Endodermal cell (in vitro differentiated cells): ENCODE measurements around the gene CLINT1. TPM values are rescaled to one million over a fixed set of nuclear protein-coding genes. Genes with fewer than 3 reads are reported as not detected.

Experiments used
- DNase-seq: peaks from one replicate; pipeline ENCODE4 v3.0.0-alpha.2; 2017
- H3K27ac ChIP-seq: 2 replicates; pipeline ENCODE4 v1.5.1; 2013; ENCODE audit warnings: mild to moderate bottlenecking, low read depth, low read length, moderate library complexity
- H3K27me3 ChIP-seq: 2 replicates; pipeline ENCODE4 v1.6.1; 2013; ENCODE audit warnings: mild to moderate bottlenecking, low read length, moderate library complexity; ENCODE audit not compliant: insufficient read depth, control insufficient read depth, poor library complexity, severe bottlenecking
- H3K36me3 ChIP-seq: 2 replicates; pipeline ENCODE4 v1.7.0; 2013; ENCODE audit warnings: mild to moderate bottlenecking, low read length, moderate library complexity; ENCODE audit not compliant: control insufficient read depth, insufficient read depth
- H3K4me1 ChIP-seq: one replicate; pipeline ENCODE4 v1.7.0; 2013; ENCODE audit warnings: low read length; ENCODE audit not compliant: control insufficient read depth, insufficient read depth
- H3K4me3 ChIP-seq: 2 replicates; pipeline ENCODE4 v1.5.1; 2013; ENCODE audit warnings: mild to moderate bottlenecking, low read length, moderate library complexity
- H3K9ac ChIP-seq: 2 replicates; pipeline ENCODE4 v1.6.1; 2013; ENCODE audit warnings: mild to moderate bottlenecking, low read length, moderate library complexity; ENCODE audit not compliant: poor library complexity, severe bottlenecking; ENCODE audit errors: extremely low read depth
- H3K9me3 ChIP-seq: 2 replicates; pipeline ENCODE4 v1.6.1; 2013; ENCODE audit warnings: mild to moderate bottlenecking, low read length, moderate library complexity; ENCODE audit not compliant: control insufficient read depth
- H3K27ac Mint-ChIP-seq: 2 replicates; pipeline ENCODE4 v1.8.0; 2020; ENCODE audit warnings: mixed read lengths
- H3K27me3 Mint-ChIP-seq: 2 replicates; pipeline ENCODE4 v1.8.0; 2021; ENCODE audit warnings: mild to moderate bottlenecking, mixed read lengths; ENCODE audit not compliant: insufficient read depth
- H3K36me3 Mint-ChIP-seq: 2 replicates; pipeline ENCODE4 v1.8.0; 2020; ENCODE audit warnings: low read depth, mixed read lengths
- H3K4me1 Mint-ChIP-seq: 2 replicates; pipeline ENCODE4 v1.8.0; 2020; ENCODE audit warnings: mixed read lengths
- H3K4me3 Mint-ChIP-seq: 2 replicates; pipeline ENCODE4 v1.8.0; 2020; ENCODE audit warnings: mild to moderate bottlenecking, moderate library complexity, mixed read lengths
- H3K9me3 Mint-ChIP-seq: 2 replicates; pipeline ENCODE4 v1.8.0; 2020; ENCODE audit warnings: mild to moderate bottlenecking, mixed read lengths
- CTCF ChIP-seq: fragments of 200-600 bp; sonication (generic); conservative IDR thresholded peaks from 2 replicates; pipeline ENCODE4 v1.5.0; 2021; ENCODE audit warnings: antibody characterized with exemption, mild to moderate bottlenecking
- WGBS, 2 experiments: methylation state at CpG; one replicate each; pipeline versions ENCODE4 v1.1.5 to v1.1.7; 2013; ENCODE audit warnings: missing lambda C conversion rate in 2 of 2, mixed read lengths in 1 of 2; ENCODE audit not compliant: insufficient coverage in 1 of 2, insufficient read length in 1 of 2; 5-methylcytosine and 5-hydroxymethylcytosine counted together
- total RNA-seq, 2 donors: library from RNA; stranded (reverse); fragmentation: NEBNext Ultra II Directional in 1 of 2; extraction: Animal tissue kit (Norgen Biotek cat#: 25700) in 1 of 2; gene quantifications; 2 replicates in 1 of 2; 3 replicates in 1 of 2; pipeline ENCODE4 v1.2.1, GENCODE V29; 2021

The CLINT1 gene
- total RNA-seq, 2 donors from 2014 or later, result 91.6 to 92.7 TPM

- Mint-ChIP-seq H3K27me3 (no peaks in the 10 kb centered on the region), H3K36me3 (no peaks in the 10 kb centered on the region), H3K4me3 (no peak overlapping the region), H3K27ac (no peak overlapping the region), H3K9me3 (peaks cover 7% of the 10 kb centered on the region), H3K4me1 (no peaks in the 10 kb centered on the region)
- H3K27ac ChIP-seq, result no peak overlapping the region
- no peak for DNase-seq
- H3K4me1 ChIP-seq, result no peaks in the 10 kb centered on the region
- WGBS, 2 experiments, result 76 to 100% methylated on average over 1 of the region's 1 CpG
- H3K27me3 ChIP-seq, result no peaks in the 10 kb centered on the region
- H3K4me3 ChIP-seq, result no peak overlapping the region
- H3K36me3 ChIP-seq, result no peaks in the 10 kb centered on the region
- H3K9me3 ChIP-seq, result no peaks in the 10 kb centered on the region
- no peak for TF ChIP-seq CTCF
- no peak overlapping the region for H3K9ac ChIP-seq
Observed at GRCh38 chr5:157766902-157767301, 92.0 kb downstream of the CLINT1 start.

GRCh38 chr5:157766442-157766841, 92.5 kb downstream of the CLINT1 start:
- Histone ChIP-seq H3K4me1 (no peaks in the 10 kb centered on the region), H3K36me3 (no peaks in the 10 kb centered on the region), H3K27ac (no peak overlapping the region), H3K27me3 (no peaks in the 10 kb centered on the region), H3K4me3 (no peak overlapping the region), H3K9ac (no peak overlapping the region), H3K9me3 (no peaks in the 10 kb centered on the region)
- Mint-ChIP-seq H3K4me1 (no peaks in the 10 kb centered on the region), H3K9me3 (peaks cover 7% of the 10 kb centered on the region), H3K27ac (no peak overlapping the region), H3K27me3 (no peaks in the 10 kb centered on the region), H3K4me3 (no peak overlapping the region), H3K36me3 (no peaks in the 10 kb centered on the region)
- WGBS, 2 experiments, result 92 to 98% methylated on average over 6 to 7 of the region's 7 CpGs
- no peak for DNase-seq
- TF ChIP-seq CTCF, result no peak

- no peak for DNase-seq
- H3K27me3 Mint-ChIP-seq, result no peaks in the 10 kb centered on the region
- 90 to 95% methylated on average over 3 to 6 of the region's 6 CpGs for WGBS, 2 experiments
Observed at GRCh38 chr5:157764531-157764930, 94.4 kb downstream of the CLINT1 start.

More at GRCh38 chr5:157764531-157764930, 94.4 kb downstream of the CLINT1 start:
- H3K27ac ChIP-seq, result no peak overlapping the region
- H3K4me1 ChIP-seq, result no peaks in the 10 kb centered on the region
- H3K27me3 ChIP-seq, result no peaks in the 10 kb centered on the region
- no peak overlapping the region for H3K9ac ChIP-seq
- TF ChIP-seq CTCF, result no peak
- Mint-ChIP-seq H3K27ac (no peak overlapping the region), H3K36me3 (no peaks in the 10 kb centered on the region), H3K4me3 (no peak overlapping the region), H3K9me3 (no peaks in the 10 kb centered on the region), H3K4me1 (no peaks in the 10 kb centered on the region)
- H3K4me3 ChIP-seq, result no peak overlapping the region
- no peaks in the 10 kb centered on the region for H3K36me3 ChIP-seq
- no peaks in the 10 kb centered on the region for H3K9me3 ChIP-seq
